ENCODE results near the gene LSMEM2. TPM values are rescaled to one million over a fixed set of nuclear protein-coding genes. Genes with fewer than 3 reads are reported as not detected.

Gene LSMEM2
- total and polyA plus RNA-seq, 11 donors, result 1.3 to 68.3 (median 29.7) TPM

- Histone ChIP-seq H3K27ac (peak overlapping the region; percentile 85 to 99 (median 94)), H3K36me3 (peaks cover 0 to 45% (median 4%) of the 10 kb centered on the region in 9 donors), H3K9me3 (no peaks in the 10 kb centered on the region), H3K4me1 (peaks cover 27 to 100% (median 88%) of the 10 kb centered on the region in 12 donors), H3K4me3 (peak overlapping the region in 6 of 12 donors; percentile 17 to 39 (median 24)), H3K27me3 (no peaks in the 10 kb centered on the region)
- DNase-seq, result peak in 1 of 5 donors; percentile 32
- TF ChIP-seq, protein P1, sequence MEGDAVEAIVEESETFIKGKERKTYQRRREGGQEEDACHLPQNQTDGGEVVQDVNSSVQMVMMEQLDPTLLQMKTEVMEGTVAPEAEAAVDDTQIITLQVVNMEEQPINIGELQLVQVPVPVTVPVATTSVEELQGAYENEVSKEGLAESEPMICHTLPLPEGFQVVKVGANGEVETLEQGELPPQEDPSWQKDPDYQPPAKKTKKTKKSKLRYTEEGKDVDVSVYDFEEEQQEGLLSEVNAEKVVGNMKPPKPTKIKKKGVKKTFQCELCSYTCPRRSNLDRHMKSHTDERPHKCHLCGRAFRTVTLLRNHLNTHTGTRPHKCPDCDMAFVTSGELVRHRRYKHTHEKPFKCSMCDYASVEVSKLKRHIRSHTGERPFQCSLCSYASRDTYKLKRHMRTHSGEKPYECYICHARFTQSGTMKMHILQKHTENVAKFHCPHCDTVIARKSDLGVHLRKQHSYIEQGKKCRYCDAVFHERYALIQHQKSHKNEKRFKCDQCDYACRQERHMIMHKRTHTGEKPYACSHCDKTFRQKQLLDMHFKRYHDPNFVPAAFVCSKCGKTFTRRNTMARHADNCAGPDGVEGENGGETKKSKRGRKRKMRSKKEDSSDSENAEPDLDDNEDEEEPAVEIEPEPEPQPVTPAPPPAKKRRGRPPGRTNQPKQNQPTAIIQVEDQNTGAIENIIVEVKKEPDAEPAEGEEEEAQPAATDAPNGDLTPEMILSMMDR (IDR thresholded peaks at IDR 0.05), result no peak
- no peak for TF ChIP-seq POLR2A (IDR thresholded peaks at IDR 0.05)
- intact Hi-C loops (cut with DNase I), result loop anchor here in 1 of 10 donors (2.0 kb wide), 1 partner anchor 15 kb away; no protein-coding TSS in a partner anchor
- WGBS, 4 donors, result 37 to 61% (median 51%) methylated on average over 3 to 7 of the region's 7 CpGs
- no peak for ATAC-seq
Measured at GRCh38 chr3:50241713-50242380, 37.0 kb upstream of the LSMEM2 start.

DNA sequence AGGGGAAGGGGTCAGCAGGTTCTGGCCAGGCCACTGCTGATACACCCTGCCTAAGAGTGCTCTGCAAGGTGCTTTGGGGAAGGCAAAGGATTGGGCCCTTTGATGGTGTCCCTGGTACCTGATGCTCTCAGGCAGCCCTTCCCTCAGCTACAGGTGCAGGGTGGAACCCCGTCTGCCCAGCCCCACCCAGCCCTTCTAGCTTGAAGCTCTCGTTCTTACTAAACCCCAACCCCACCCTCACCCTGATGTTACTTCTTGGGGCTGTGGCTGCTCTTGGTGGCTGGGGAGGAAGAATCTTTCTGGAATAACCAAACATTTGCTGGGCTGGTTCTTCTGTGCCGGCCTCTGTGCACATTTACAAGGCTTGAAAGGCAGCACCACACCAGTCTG is 36.5 kb upstream of the LSMEM2 start:
- peaks cover 0 to 50% (median 5%) of the 10 kb centered on the region in 9 donors for H3K36me3 ChIP-seq
- ATAC-seq (no peak), DNase-seq (no peak)
- H3K27ac ChIP-seq, result peak overlapping the region; percentile 85 to 99 (median 94)
- 41 to 71% (median 58%) methylated on average over 1 to 3 of the region's 3 CpGs for WGBS, 4 donors
- H3K9me3 ChIP-seq, result no peaks in the 10 kb centered on the region
- intact Hi-C loops (cut with DNase I), result loop anchor here in 1 of 10 donors (2.0 kb wide), 1 partner anchor 14 kb away; no protein-coding TSS in a partner anchor
- peak overlapping the region in 6 of 12 donors; percentile 17 to 39 (median 24) for H3K4me3 ChIP-seq
- no peaks in the 10 kb centered on the region for H3K27me3 ChIP-seq
- no peak for TF ChIP-seq POLR2A (IDR thresholded peaks at IDR 0.05)
- TF ChIP-seq, protein P1 (IDR thresholded peaks at IDR 0.05), result no peak
- H3K4me1 ChIP-seq, result peaks cover 32 to 100% (median 91%) of the 10 kb centered on the region in 12 donors

DNA sequence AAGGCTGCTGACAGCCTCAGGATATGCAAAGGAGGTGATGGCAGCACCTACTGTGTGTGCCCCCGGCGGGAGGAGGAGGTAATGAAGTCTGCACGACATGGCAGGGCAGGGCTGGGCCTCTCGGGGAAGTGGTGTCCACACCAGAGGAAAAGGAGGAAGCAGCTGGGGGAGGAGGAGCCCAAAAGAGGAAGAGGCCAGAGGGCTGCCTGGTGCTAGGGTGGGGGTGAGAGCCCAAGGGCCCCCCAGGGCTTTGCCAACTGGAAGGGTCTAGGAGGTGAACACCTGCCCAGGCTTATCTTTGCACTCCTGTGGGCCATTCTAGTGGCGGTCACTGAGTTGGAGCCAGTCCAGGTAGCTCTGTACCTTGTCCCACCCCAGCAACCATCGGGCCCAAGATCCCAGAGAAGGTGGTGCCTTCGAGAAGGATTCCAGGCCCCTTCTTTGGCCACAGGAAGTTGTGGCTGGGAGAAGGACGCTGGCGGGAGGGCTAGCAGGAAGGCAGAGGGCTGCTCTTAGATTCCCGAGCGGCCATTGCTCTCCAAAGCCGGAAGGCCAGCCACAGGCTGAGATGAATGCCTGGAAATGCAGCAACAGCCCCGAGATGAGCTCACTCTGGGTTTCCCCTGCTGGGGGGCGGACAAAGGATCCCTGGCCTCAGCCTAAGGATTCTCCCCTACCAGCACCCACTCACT is 35.9 kb upstream of the LSMEM2 start:
- peaks cover 0 to 55% (median 6%) of the 10 kb centered on the region in 9 donors for H3K36me3 ChIP-seq

More for the DNA sequence above, 35.9 kb upstream of the LSMEM2 start:
- no peaks in the 10 kb centered on the region for H3K9me3 ChIP-seq
- 29 to 33% (median 31%) methylated on average over 13 to 14 of the region's 14 CpGs for WGBS, 4 donors
- DNase-seq (peak; percentile 82 to 86 (median 85)), ATAC-seq (peak; percentile 18 to 59 (median 36))
- H3K4me1 ChIP-seq, result peaks cover 36 to 100% (median 96%) of the 10 kb centered on the region in 12 donors
- TF ChIP-seq, protein P1 (IDR thresholded peaks at IDR 0.05), result no peak
- TF ChIP-seq POLR2A (IDR thresholded peaks at IDR 0.05), result peak in 1 of 2 donors; percentile 7
- no peaks in the 10 kb centered on the region for H3K27me3 ChIP-seq
- intact Hi-C loops (cut with DNase I), result loop anchor here in 1 of 10 donors (2.0 kb wide), 1 partner anchor 14 kb away; no protein-coding TSS in a partner anchor
- peak overlapping the region; percentile 85 to 99 (median 94) for H3K27ac ChIP-seq
- H3K4me3 ChIP-seq, result peak overlapping the region in 9 of 12 donors; percentile 1 to 39 (median 20)
